GM12878 (cell line): ENCODE measurements around the gene C9orf153. TPM values are rescaled to one million over a fixed set of nuclear protein-coding genes. Genes with fewer than 3 reads are reported as not detected.

Source experiments
- ASH2L ChIP-seq: fragments of 300-600, 200-600 bp; sonication (generic); IDR thresholded peaks from 2 replicates; pipeline ENCODE4 v1.6.1; 2017; ENCODE audit warnings: low read depth, mild to moderate bottlenecking, borderline replicate concordance
- ATF7 ChIP-seq: fragments of 450-650 bp; IDR thresholded peaks from 2 replicates; pipeline ENCODE4 v1.6.1; 2016; ENCODE audit warnings: low read depth, mild to moderate bottlenecking
- BCLAF1 ChIP-seq: fragments of 450-650 bp; IDR thresholded peaks from 2 replicates; pipeline ENCODE4 v1.6.1; 2017; ENCODE audit warnings: antibody characterized with exemption, mild to moderate bottlenecking, moderate library complexity
- CBX5 ChIP-seq: sonication (generic); IDR thresholded peaks from 2 replicates; pipeline ENCODE4 v1.6.1; 2016; ENCODE audit warnings: low read depth, moderate library complexity, mild to moderate bottlenecking, inconsistent platforms
- E4F1 ChIP-seq: fragments of 450-650 bp; IDR thresholded peaks from 2 replicates; pipeline ENCODE4 v1.6.1; 2018; ENCODE audit warnings: borderline replicate concordance, mild to moderate bottlenecking; ENCODE audit not compliant: partially characterized antibody
- IRF3 ChIP-seq: fragments of 450-650 bp; IDR thresholded peaks from 2 replicates; pipeline ENCODE4 v1.6.1; 2014; ENCODE audit warnings: mild to moderate bottlenecking
- KDM1A ChIP-seq: fragments of 200-600 bp; sonication (generic); IDR thresholded peaks from 2 replicates; pipeline ENCODE4 v1.6.1; 2016; ENCODE audit warnings: borderline replicate concordance
- MYC ChIP-seq: IDR thresholded peaks from 2 replicates; pipeline ENCODE4 v1.6.1; 2011; ENCODE audit warnings: mild to moderate bottlenecking, low read length, moderate library complexity, inconsistent platforms; ENCODE audit not compliant: insufficient read depth, insufficient replicate concordance, insufficient read length, severe bottlenecking
- NFXL1 ChIP-seq: fragments of 450-650 bp; IDR thresholded peaks from 2 replicates; pipeline ENCODE4 v1.6.1; 2017; ENCODE audit warnings: antibody characterized with exemption, mild to moderate bottlenecking, borderline replicate concordance
- NFYB ChIP-seq: IDR thresholded peaks from 2 replicates; pipeline ENCODE4 v1.6.1; 2011; ENCODE audit warnings: low read depth, mild to moderate bottlenecking, low read length, improper control_type of control experiment, moderate library complexity; ENCODE audit not compliant: insufficient read depth
- PAX5 ChIP-seq: IDR thresholded peaks from 2 replicates; pipeline ENCODE4 v1.6.1; 2011; ENCODE audit warnings: low read depth, low read length, borderline replicate concordance
- POLR2A ChIP-seq: IDR thresholded peaks from 2 replicates; pipeline ENCODE4 v1.6.1; 2011; ENCODE audit warnings: low read depth, mild to moderate bottlenecking, low read length
- POLR2AphosphoS5 ChIP-seq: IDR thresholded peaks from 2 replicates; pipeline ENCODE4 v1.6.1; 2011; ENCODE audit warnings: mild to moderate bottlenecking, low read length, inconsistent platforms
- SREBF2 ChIP-seq: IDR thresholded peaks from 2 replicates; pipeline ENCODE4 v1.6.1; 2012; ENCODE audit warnings: mild to moderate bottlenecking, low read length
- SUPT20H ChIP-seq: IDR thresholded peaks from 2 replicates; pipeline ENCODE4 v1.6.1; 2011; ENCODE audit warnings: low read depth, mild to moderate bottlenecking, low read length, moderate library complexity, borderline replicate concordance; ENCODE audit not compliant: control insufficient read depth
- USF2 ChIP-seq: IDR thresholded peaks from 2 replicates; pipeline ENCODE4 v1.6.1; 2011; ENCODE audit warnings: low read depth, low read length, improper control_type of control experiment, borderline replicate concordance
- YY1 ChIP-seq: IDR thresholded peaks from 2 replicates; pipeline ENCODE4 v1.6.1; 2011; ENCODE audit warnings: low read depth, mild to moderate bottlenecking, low read length
- ZBED1 ChIP-seq: IDR thresholded peaks from 2 replicates; pipeline ENCODE4 v1.6.1; 2016; ENCODE audit warnings: borderline replicate concordance
- ZNF687 ChIP-seq: fragments of 450-650 bp; IDR thresholded peaks from 2 replicates; pipeline ENCODE4 v1.6.1; 2017; ENCODE audit warnings: mild to moderate bottlenecking, moderate library complexity
- polyA plus RNA-seq, 11 experiments: library from polyadenylated mRNA; depleted of rRNA in 4 of 11; unstranded in 6 of 11; stranded (reverse) in 5 of 11; fragments of >200 nt; fragmentation: Nextera tagmentation in 4 of 11; fragmentation: Illumina TruSeq in 1 of 11; extraction: Ambion mirVana in 4 of 11; extraction: Trizol in 1 of 11; gene quantifications; 1 replicate in 1 of 11; 2 replicates in 10 of 11; pipeline versions ENCODE4 v1.2.1 to v1.2.3, GENCODE V29; 2011 to 2016; ENCODE audit warnings: inconsistent platforms in 2 of 11, missing spikeins in 2 of 11, low read depth in 1 of 11
- total RNA-seq, 4 experiments: library from RNA; depleted of rRNA in 3 of 4; stranded (reverse); fragments of >200 nt in 3 of 4; fragmentation: Illumina TruSeq in 1 of 4; extraction: Trizol in 1 of 4; gene quantifications; 2 replicates each; pipeline versions ENCODE4 v1.2.1 to v1.2.3, GENCODE V29; 2013 to 2021

C9orf153 gene
- total and polyA plus RNA-seq, 10 of the 15 experiments (the other 5 are each of a cell fraction or from before 2014, with no cell fraction given) = 0.03 to 1.2 (median 0.18) TPM; not detected in 1

- TF ChIP-seq E4F1 = no peak
- TF ChIP-seq ATF7 = peak; percentile 52; the same call in 1 of the 2 replicates
- no peak for TF ChIP-seq POLR2AphosphoS5
- no peak for TF ChIP-seq NFXL1
- TF ChIP-seq SUPT20H = no peak
- TF ChIP-seq BCLAF1 = no peak
- 0 out of 2 replicates have a peak, but pooled peaks have one; percentile 23 for TF ChIP-seq YY1
- no peak for TF ChIP-seq ASH2L
- TF ChIP-seq CBX5 = no peak
- TF ChIP-seq MYC = no peak
- no peak for TF ChIP-seq NFYB
- TF ChIP-seq IRF3 = no peak
- TF ChIP-seq KDM1A = no peak
- 0 out of 2 replicates have a peak, but pooled peaks have one; percentile 26 for TF ChIP-seq ZNF687
- TF ChIP-seq USF2 = no peak
- no peak for TF ChIP-seq PAX5
- no peak for TF ChIP-seq POLR2A
- TF ChIP-seq SREBF2 = no peak
- no peak for TF ChIP-seq ZBED1
These were observed 12.7 kb downstream of the C9orf153 start (continued) for GRCh38 chr9:86246752-86247161.
